H9 (cell line): Measurements from ENCODE around the gene PYGO2. TPM values are rescaled to one million over a fixed set of nuclear protein-coding genes. Genes with fewer than 3 reads are reported as not detected.

ENCODE experiments used
- DNase-seq: peaks from one replicate; pipeline ENCODE4 v3.0.0-alpha.2; 2017
- H2AFZ ChIP-seq: one replicate; pipeline ENCODE4 v1.6.1; 2013; ENCODE audit warnings: mild to moderate bottlenecking, low read length, control low read depth, moderate library complexity
- H2AK5ac ChIP-seq: 2 replicates; pipeline ENCODE4 v1.6.1; 2013; ENCODE audit warnings: low read length, control low read depth, mixed read lengths; ENCODE audit not compliant: insufficient read length
- H2BK120ac ChIP-seq: one replicate; pipeline ENCODE4 v1.6.1; 2013; ENCODE audit warnings: low read depth, mild to moderate bottlenecking, low read length, control low read depth, inconsistent platforms; ENCODE audit not compliant: poor library complexity, severe bottlenecking
- H2BK12ac ChIP-seq: 2 replicates; pipeline ENCODE4 v1.6.1; 2013; ENCODE audit warnings: low read length, control low read depth, mixed read lengths, low read depth; ENCODE audit not compliant: insufficient read length
- H2BK15ac ChIP-seq: 2 replicates; pipeline ENCODE4 v1.6.1; 2013; ENCODE audit warnings: low read depth, low read length, control low read depth
- H2BK20ac ChIP-seq: one replicate; pipeline ENCODE4 v1.6.1; 2013; ENCODE audit warnings: low read depth, mild to moderate bottlenecking, low read length, control low read depth, inconsistent platforms; ENCODE audit not compliant: poor library complexity, severe bottlenecking
- H2BK5ac ChIP-seq: 2 replicates; pipeline ENCODE4 v1.6.1; 2013; ENCODE audit warnings: low read length, control low read depth, mixed read lengths; ENCODE audit not compliant: insufficient read length
- H3K14ac ChIP-seq: 2 replicates; pipeline ENCODE4 v1.6.1; 2013; ENCODE audit warnings: low read length, control low read depth; ENCODE audit not compliant: insufficient read depth
- H3K18ac ChIP-seq: 2 replicates; pipeline ENCODE4 v1.6.1; 2013; ENCODE audit warnings: low read depth, mild to moderate bottlenecking, mixed read lengths, low read length, control low read depth; ENCODE audit not compliant: insufficient read length
- H3K23ac ChIP-seq: 2 replicates; pipeline ENCODE4 v1.6.1; 2013; ENCODE audit warnings: low read length, control low read depth, mixed read lengths, low read depth; ENCODE audit not compliant: insufficient read length
- H3K23me2 ChIP-seq: 2 replicates; pipeline ENCODE4 v1.6.1; 2013; ENCODE audit warnings: low read depth, mild to moderate bottlenecking, mixed read lengths, low read length, control low read depth; ENCODE audit not compliant: insufficient read length, poor library complexity, severe bottlenecking
- H3K27ac ChIP-seq: 2 replicates; pipeline ENCODE4 v1.5.1; 2013; ENCODE audit warnings: low read length, control low read depth, mixed read lengths, low read depth; ENCODE audit not compliant: insufficient read length
- H3K27me3 ChIP-seq: 2 replicates; pipeline ENCODE4 v1.6.1; 2013; ENCODE audit warnings: low read length, control low read depth, inconsistent platforms; ENCODE audit not compliant: insufficient read depth
- H3K4ac ChIP-seq: 2 replicates; pipeline ENCODE4 v1.6.1; 2013; ENCODE audit warnings: low read depth, mild to moderate bottlenecking, control low read depth, inconsistent platforms, low read length, moderate library complexity
- H3K4me1 ChIP-seq: 2 replicates; pipeline ENCODE4 v1.6.1; 2013; ENCODE audit warnings: low read length, control low read depth, inconsistent platforms; ENCODE audit not compliant: insufficient read depth
- H3K4me2 ChIP-seq: 2 replicates; pipeline ENCODE4 v1.6.1; 2013; ENCODE audit warnings: low read length, control low read depth, mixed read lengths; ENCODE audit not compliant: insufficient read length, insufficient read depth
- H3K56ac ChIP-seq: 2 replicates; pipeline ENCODE4 v1.6.1; 2013; ENCODE audit warnings: low read depth, mild to moderate bottlenecking, mixed read lengths, low read length, control low read depth; ENCODE audit not compliant: insufficient read length
- H3K79me1 ChIP-seq: 2 replicates; pipeline ENCODE4 v1.6.1; 2013; ENCODE audit warnings: low read depth, mild to moderate bottlenecking, moderate library complexity, low read length, control low read depth, inconsistent platforms; ENCODE audit not compliant: insufficient read depth, poor library complexity, severe bottlenecking
- H3K79me2 ChIP-seq: 2 replicates; pipeline ENCODE4 v1.6.1; 2013; ENCODE audit warnings: low read length, control low read depth, inconsistent platforms; ENCODE audit not compliant: insufficient read depth
- H3K9ac ChIP-seq: 2 replicates; pipeline ENCODE4 v1.6.1; 2013; ENCODE audit warnings: low read length, control low read depth, mixed read lengths; ENCODE audit not compliant: insufficient read length; ENCODE audit errors: extremely low read depth
- H3K9me3 ChIP-seq: one replicate; pipeline ENCODE4 v1.6.1; 2013; ENCODE audit warnings: low read depth, low read length, inconsistent platforms; ENCODE audit not compliant: control insufficient read depth
- H3T11ph ChIP-seq: one replicate; pipeline ENCODE4 v1.6.1; 2013; ENCODE audit warnings: mild to moderate bottlenecking, low read length, control low read depth, inconsistent platforms
- H4K20me1 ChIP-seq: one replicate; pipeline ENCODE4 v1.6.1; 2013; ENCODE audit not compliant: control insufficient read depth, insufficient read length, insufficient read depth
- H4K5ac ChIP-seq: 2 replicates; pipeline ENCODE4 v1.6.1; 2013; ENCODE audit warnings: low read depth, mild to moderate bottlenecking, mixed read lengths, low read length, control low read depth; ENCODE audit not compliant: insufficient read length
- H4K8ac ChIP-seq: replicated peaks from 2 replicates; pipeline ENCODE4 v1.6.1; 2013; ENCODE audit warnings: low read length, control low read depth, mixed read lengths, low read depth; ENCODE audit not compliant: insufficient read length
- H4K91ac ChIP-seq: 2 replicates; pipeline ENCODE4 v1.6.1; 2013; ENCODE audit warnings: low read depth, mild to moderate bottlenecking, moderate library complexity, mixed read lengths, low read length, control low read depth; ENCODE audit not compliant: insufficient read length
- H3K27ac Mint-ChIP-seq, 3 experiments: 2 replicates in 2 of 3; 3 replicates in 1 of 3; pipeline ENCODE4 v1.8.0; 2020 to 2021; ENCODE audit warnings: mixed read lengths in 3 of 3, mild to moderate bottlenecking in 1 of 3, moderate library complexity in 1 of 3
- H3K27me3 Mint-ChIP-seq: 2 replicates; pipeline ENCODE4 v1.8.0; 2021; ENCODE audit warnings: low read depth, mild to moderate bottlenecking, moderate library complexity, mixed read lengths
- H3K36me3 Mint-ChIP-seq, 3 experiments: 2 replicates in 2 of 3; 3 replicates in 1 of 3; pipeline ENCODE4 v1.8.0; 2020 to 2021; ENCODE audit warnings: low read depth in 3 of 3, mixed read lengths in 3 of 3; ENCODE audit not compliant: insufficient read depth in 1 of 3
- H3K4me1 Mint-ChIP-seq, 2 experiments: 2 replicates each; pipeline ENCODE4 v1.8.0; 2020; ENCODE audit warnings: mixed read lengths in 2 of 2
- H3K4me3 Mint-ChIP-seq, 2 experiments: 2 replicates in 1 of 2; 3 replicates in 1 of 2; pipeline ENCODE4 v1.8.0; 2020 to 2021; ENCODE audit warnings: mild to moderate bottlenecking in 2 of 2, mixed read lengths in 2 of 2, moderate library complexity in 1 of 2
- H3K9me3 Mint-ChIP-seq, 2 experiments: 2 replicates in 1 of 2; 3 replicates in 1 of 2; pipeline ENCODE4 v1.8.0; 2020; ENCODE audit warnings: mild to moderate bottlenecking in 2 of 2, mixed read lengths in 2 of 2, moderate library complexity in 1 of 2
- WGBS: extraction: QIAGEN DNeasy Blood & Tissue Kit; methylation state at CpG from one replicate; pipeline ENCODE4 v1.1.7; 2013; ENCODE audit warnings: missing lambda C conversion rate, low lambda C conversion rate, mixed read lengths; ENCODE audit not compliant: insufficient read length; ENCODE audit errors: extremely low coverage; 5-methylcytosine and 5-hydroxymethylcytosine counted together
- long read RNA-seq: library from polyadenylated mRNA; unstranded; transcript quantifications from one replicate; pipeline ENCODE4 v2.0.0, GENCODE V29; 2020
- total RNA-seq: library from RNA; stranded (reverse); gene quantifications from 2 replicates; pipeline ENCODE4 v1.2.1, GENCODE V29; 2021
- TF ChIP-seq, protein P1 (sequence below): fragments of 200-600 bp; sonication (generic); conservative IDR thresholded peaks from 3 replicates; pipeline ENCODE4 v1.8.0; 2021; ENCODE audit warnings: antibody characterized with exemption, mild to moderate bottlenecking

PYGO2 gene, protein sequence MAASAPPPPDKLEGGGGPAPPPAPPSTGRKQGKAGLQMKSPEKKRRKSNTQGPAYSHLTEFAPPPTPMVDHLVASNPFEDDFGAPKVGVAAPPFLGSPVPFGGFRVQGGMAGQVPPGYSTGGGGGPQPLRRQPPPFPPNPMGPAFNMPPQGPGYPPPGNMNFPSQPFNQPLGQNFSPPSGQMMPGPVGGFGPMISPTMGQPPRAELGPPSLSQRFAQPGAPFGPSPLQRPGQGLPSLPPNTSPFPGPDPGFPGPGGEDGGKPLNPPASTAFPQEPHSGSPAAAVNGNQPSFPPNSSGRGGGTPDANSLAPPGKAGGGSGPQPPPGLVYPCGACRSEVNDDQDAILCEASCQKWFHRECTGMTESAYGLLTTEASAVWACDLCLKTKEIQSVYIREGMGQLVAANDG
- 38.7 and 39.5 TPM in 2 replicates for total RNA-seq
- long read RNA-seq, transcript PYGO2-202 (3 exons, 3,146 nt): major isoform, 70 of 109 reads
- long read RNA-seq, partial matches to known transcripts: 0 of 109 reads
- long read RNA-seq, other reads (novel, unspliced or antisense): 38 of 109 reads

DNA sequence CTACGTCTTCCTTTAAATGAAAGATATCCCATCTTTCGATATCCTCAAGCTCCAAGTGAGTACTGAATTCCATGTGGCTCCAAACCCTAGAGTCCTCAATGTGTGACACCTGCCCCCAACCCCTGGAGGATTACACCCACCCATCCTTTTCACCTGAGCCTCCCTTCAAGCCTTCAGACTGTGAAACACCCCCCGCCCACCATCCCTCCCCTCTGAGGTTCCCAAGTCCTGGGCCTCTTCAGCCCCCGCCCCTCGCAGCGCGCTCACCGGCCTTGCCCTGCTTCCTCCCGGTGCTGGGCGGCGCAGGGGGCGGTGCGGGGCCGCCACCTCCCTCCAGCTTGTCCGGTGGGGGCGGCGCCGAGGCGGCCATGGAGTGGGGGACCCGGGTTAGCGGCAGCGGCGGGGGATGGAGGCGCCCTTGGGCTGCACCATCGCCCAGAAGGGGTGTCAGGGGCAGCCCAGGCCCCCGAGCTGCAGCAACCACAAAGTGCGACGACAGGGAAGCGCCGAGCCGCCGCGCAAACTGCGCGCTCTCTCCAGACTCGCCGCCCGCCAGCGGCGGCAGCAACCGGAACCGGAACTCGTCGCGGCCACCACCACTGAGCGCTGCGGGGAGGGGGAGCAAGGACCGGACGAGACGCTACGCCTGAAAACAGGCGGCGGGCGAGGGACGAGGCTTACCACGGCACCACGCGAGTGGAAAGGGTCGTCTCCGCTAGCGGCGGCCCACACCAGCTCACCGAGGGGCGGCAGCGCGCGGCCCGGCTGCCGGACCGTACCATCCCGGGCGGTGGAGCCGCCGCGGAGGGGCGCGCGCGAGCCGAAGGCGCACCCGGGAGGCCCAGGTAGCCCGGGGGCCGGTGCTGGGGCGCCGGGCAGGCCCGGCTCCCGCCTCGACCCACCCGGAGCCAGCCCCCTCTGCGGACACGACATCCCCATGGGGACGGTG, at the start of gene PYGO2:
TSS of gene PYGO2 (minus strand) at position 576 of the 949 bp plus-strand sequence. CDS start at position 370, 206 bp downstream.
- H3K79me1 ChIP-seq: no peaks in the 10 kb centered on the region
- Mint-ChIP-seq H3K4me1 (peaks cover 41 to 46% of the 10 kb centered on the region in 2 experiments), H3K4me3 (peak within 1 kb of the TSS; percentile 82 to 99), H3K9me3 (no peaks in the 10 kb centered on the region), H3K27ac (peak within 1 kb of the TSS; percentile 88 to 95 (median 93)), H3K36me3 (peaks cover 29 to 68% (median 57%) of the 10 kb centered on the region in 3 experiments; a peak in 6 of 7 replicates), H3K27me3 (no peaks in the 10 kb centered on the region)
- H3K9me3 ChIP-seq: no peaks in the 10 kb centered on the region
- H3K27ac ChIP-seq: peak within 1 kb of the TSS; percentile 4
- peak within 1 kb of the TSS; percentile 96 for H3K18ac ChIP-seq
- H2AK5ac ChIP-seq: no peak within 1 kb of the TSS
- TF ChIP-seq, protein P1, sequence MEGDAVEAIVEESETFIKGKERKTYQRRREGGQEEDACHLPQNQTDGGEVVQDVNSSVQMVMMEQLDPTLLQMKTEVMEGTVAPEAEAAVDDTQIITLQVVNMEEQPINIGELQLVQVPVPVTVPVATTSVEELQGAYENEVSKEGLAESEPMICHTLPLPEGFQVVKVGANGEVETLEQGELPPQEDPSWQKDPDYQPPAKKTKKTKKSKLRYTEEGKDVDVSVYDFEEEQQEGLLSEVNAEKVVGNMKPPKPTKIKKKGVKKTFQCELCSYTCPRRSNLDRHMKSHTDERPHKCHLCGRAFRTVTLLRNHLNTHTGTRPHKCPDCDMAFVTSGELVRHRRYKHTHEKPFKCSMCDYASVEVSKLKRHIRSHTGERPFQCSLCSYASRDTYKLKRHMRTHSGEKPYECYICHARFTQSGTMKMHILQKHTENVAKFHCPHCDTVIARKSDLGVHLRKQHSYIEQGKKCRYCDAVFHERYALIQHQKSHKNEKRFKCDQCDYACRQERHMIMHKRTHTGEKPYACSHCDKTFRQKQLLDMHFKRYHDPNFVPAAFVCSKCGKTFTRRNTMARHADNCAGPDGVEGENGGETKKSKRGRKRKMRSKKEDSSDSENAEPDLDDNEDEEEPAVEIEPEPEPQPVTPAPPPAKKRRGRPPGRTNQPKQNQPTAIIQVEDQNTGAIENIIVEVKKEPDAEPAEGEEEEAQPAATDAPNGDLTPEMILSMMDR: peak; percentile 65
- peak within 1 kb of the TSS; percentile 76 for H3K4me2 ChIP-seq
- no peak within 1 kb of the TSS for H2AFZ ChIP-seq
- H4K91ac ChIP-seq: no peak within 1 kb of the TSS
- H3K9ac ChIP-seq: peak within 1 kb of the TSS; percentile 74
- no peak within 1 kb of the TSS for H3K23ac ChIP-seq
- H2BK120ac ChIP-seq: no peak within 1 kb of the TSS
- DNase-seq: peak; percentile 82
- no peak within 1 kb of the TSS for H2BK20ac ChIP-seq
- H4K20me1 ChIP-seq: no peaks in the 10 kb centered on the region
- H3K4ac ChIP-seq: no peak within 1 kb of the TSS
- no peak within 1 kb of the TSS for H2BK5ac ChIP-seq
- peaks cover 2% of the 10 kb centered on the region; the same call in 1 of the 2 replicates for H3K4me1 ChIP-seq
- H4K8ac ChIP-seq: no peak within 1 kb of the TSS
- H3K14ac ChIP-seq: peak within 1 kb of the TSS; percentile 98
- no peaks in the 10 kb centered on the region for H3K27me3 ChIP-seq
- no peak within 1 kb of the TSS for H3K56ac ChIP-seq
- no peak within 1 kb of the TSS for H2BK15ac ChIP-seq
- H3K23me2 ChIP-seq: peaks cover 3% of the 10 kb centered on the region
- no peak within 1 kb of the TSS for H4K5ac ChIP-seq
- no CpG with 5 or more reads among the region's 93 CpGs for WGBS
- no peak within 1 kb of the TSS for H3T11ph ChIP-seq
- H3K79me2 ChIP-seq: no peaks in the 10 kb centered on the region; the same call in 1 of the 2 replicates
- H2BK12ac ChIP-seq: no peak within 1 kb of the TSS
